Glutamatergic neuron (in vitro differentiated cells): ENCODE data around the gene ATXN1L. TPM values are rescaled to one million over a fixed set of nuclear protein-coding genes. Genes with fewer than 3 reads are reported as not detected.

Source experiments
- DNase-seq: peaks from one replicate; pipeline ENCODE4 v3.0.0; 2022
- H3K27ac Mint-ChIP-seq: one replicate; pipeline ENCODE4 v1.8.0; 2020; ENCODE audit warnings: mild to moderate bottlenecking, mixed read lengths, inconsistent platforms; ENCODE audit not compliant: unreplicated experiment
- H3K27me3 Mint-ChIP-seq: one replicate; pipeline ENCODE4 v1.8.0; 2020; ENCODE audit warnings: mild to moderate bottlenecking, moderate library complexity, mixed read lengths, inconsistent platforms; ENCODE audit not compliant: unreplicated experiment
- H3K36me3 Mint-ChIP-seq: one replicate; pipeline ENCODE4 v1.8.0; 2020; ENCODE audit warnings: mild to moderate bottlenecking, mixed read lengths, inconsistent platforms; ENCODE audit not compliant: unreplicated experiment
- H3K4me1 Mint-ChIP-seq: one replicate; pipeline ENCODE4 v1.8.0; 2020; ENCODE audit warnings: mild to moderate bottlenecking, low read depth, mixed read lengths, inconsistent platforms; ENCODE audit not compliant: unreplicated experiment
- H3K4me3 Mint-ChIP-seq: one replicate; pipeline ENCODE4 v1.8.0; 2020; ENCODE audit warnings: mild to moderate bottlenecking, mixed read lengths, inconsistent platforms; ENCODE audit not compliant: unreplicated experiment
- H3K9me3 Mint-ChIP-seq: one replicate; pipeline ENCODE4 v1.8.0; 2020; ENCODE audit warnings: mild to moderate bottlenecking, moderate library complexity, mixed read lengths, inconsistent platforms; ENCODE audit not compliant: unreplicated experiment
- total RNA-seq: library from RNA; stranded (reverse); fragmentation: NEBNext Ultra II Directional; extraction: Animal tissue kit (Norgen Biotek cat#: 25700); gene quantifications from one replicate; pipeline ENCODE4 v1.2.1, GENCODE V29; 2021; ENCODE audit not compliant: unreplicated experiment
- TF ChIP-seq, protein P1 (sequence below): fragments of 200-600 bp; sonication (generic); IDR thresholded peaks from one replicate; pipeline ENCODE4 v1.5.0; 2021; ENCODE audit not compliant: partially characterized antibody, unreplicated experiment

ATXN1L gene
- total RNA-seq, 1 donor from 2014 or later: 27.6 TPM

DNA sequence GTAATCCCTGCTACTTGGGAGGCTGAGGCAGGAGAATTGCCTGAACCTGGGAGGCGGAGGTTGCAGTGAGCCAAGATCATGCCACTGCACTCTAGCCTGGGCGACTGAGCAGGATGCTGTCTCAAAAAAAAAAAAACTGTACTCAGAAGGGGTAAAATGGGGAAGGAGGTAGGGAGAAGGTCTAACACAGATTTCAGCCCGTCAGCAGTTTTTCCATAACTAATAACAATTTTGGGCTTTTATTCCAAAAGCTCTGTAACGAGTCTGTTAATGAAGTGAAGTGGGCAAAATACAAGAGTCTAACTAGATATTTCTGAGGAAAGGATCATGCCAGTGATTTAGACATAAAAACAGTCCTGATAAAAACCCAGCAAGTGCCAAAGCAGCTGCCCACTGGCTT is 27.4 kb downstream of the ATXN1L start:
- H3K9me3 Mint-ChIP-seq: no peaks in the 10 kb centered on the region
- H3K4me1 Mint-ChIP-seq: no peaks in the 10 kb centered on the region
- H3K36me3 Mint-ChIP-seq: peaks cover 5% of the 10 kb centered on the region
- H3K4me3 Mint-ChIP-seq: no peak overlapping the region
- no peak for DNase-seq
- TF ChIP-seq, protein P1, sequence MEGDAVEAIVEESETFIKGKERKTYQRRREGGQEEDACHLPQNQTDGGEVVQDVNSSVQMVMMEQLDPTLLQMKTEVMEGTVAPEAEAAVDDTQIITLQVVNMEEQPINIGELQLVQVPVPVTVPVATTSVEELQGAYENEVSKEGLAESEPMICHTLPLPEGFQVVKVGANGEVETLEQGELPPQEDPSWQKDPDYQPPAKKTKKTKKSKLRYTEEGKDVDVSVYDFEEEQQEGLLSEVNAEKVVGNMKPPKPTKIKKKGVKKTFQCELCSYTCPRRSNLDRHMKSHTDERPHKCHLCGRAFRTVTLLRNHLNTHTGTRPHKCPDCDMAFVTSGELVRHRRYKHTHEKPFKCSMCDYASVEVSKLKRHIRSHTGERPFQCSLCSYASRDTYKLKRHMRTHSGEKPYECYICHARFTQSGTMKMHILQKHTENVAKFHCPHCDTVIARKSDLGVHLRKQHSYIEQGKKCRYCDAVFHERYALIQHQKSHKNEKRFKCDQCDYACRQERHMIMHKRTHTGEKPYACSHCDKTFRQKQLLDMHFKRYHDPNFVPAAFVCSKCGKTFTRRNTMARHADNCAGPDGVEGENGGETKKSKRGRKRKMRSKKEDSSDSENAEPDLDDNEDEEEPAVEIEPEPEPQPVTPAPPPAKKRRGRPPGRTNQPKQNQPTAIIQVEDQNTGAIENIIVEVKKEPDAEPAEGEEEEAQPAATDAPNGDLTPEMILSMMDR: no peak
- H3K27ac Mint-ChIP-seq: no peak overlapping the region
- no peaks in the 10 kb centered on the region for H3K27me3 Mint-ChIP-seq

DNA sequence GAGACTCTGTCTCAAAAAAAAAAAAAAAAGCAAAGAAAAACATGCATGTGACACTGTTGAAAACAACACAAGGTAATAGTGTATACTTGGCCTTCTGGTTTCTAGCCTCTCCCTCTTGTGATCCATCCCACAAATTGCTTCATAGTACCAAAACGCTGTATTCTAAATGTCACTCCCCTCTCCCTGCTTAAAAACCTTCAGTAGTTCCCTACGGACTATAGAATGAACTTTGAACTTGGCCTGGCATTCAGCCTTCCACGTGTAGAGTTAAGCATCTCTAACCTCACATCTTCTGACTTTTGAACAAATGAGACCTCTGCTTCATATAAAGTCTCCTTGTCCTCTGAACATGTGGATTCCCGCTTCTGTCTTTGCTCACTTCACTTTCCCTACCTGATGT is 33.1 kb downstream of the ATXN1L start:
- TF ChIP-seq, protein P1: no peak
- DNase-seq: no peak
- no peak overlapping the region for H3K27ac Mint-ChIP-seq
- peaks cover 7% of the 10 kb centered on the region for H3K36me3 Mint-ChIP-seq
- H3K27me3 Mint-ChIP-seq: peaks cover 7% of the 10 kb centered on the region
- peaks cover 6% of the 10 kb centered on the region for H3K9me3 Mint-ChIP-seq
- H3K4me3 Mint-ChIP-seq: no peak overlapping the region
- H3K4me1 Mint-ChIP-seq: peaks cover 7% of the 10 kb centered on the region

GRCh38 chr16:71880176-71880575 is 34.4 kb downstream of the ATXN1L start:
- H3K9me3 Mint-ChIP-seq: peaks cover 8% of the 10 kb centered on the region
- peaks cover 9% of the 10 kb centered on the region for H3K4me1 Mint-ChIP-seq
- peaks cover 8% of the 10 kb centered on the region for H3K27me3 Mint-ChIP-seq
- TF ChIP-seq, protein P1: no peak
- no peak overlapping the region for H3K27ac Mint-ChIP-seq
- peaks cover 7% of the 10 kb centered on the region for H3K36me3 Mint-ChIP-seq
- DNase-seq: no peak
- no peak overlapping the region for H3K4me3 Mint-ChIP-seq

DNA sequence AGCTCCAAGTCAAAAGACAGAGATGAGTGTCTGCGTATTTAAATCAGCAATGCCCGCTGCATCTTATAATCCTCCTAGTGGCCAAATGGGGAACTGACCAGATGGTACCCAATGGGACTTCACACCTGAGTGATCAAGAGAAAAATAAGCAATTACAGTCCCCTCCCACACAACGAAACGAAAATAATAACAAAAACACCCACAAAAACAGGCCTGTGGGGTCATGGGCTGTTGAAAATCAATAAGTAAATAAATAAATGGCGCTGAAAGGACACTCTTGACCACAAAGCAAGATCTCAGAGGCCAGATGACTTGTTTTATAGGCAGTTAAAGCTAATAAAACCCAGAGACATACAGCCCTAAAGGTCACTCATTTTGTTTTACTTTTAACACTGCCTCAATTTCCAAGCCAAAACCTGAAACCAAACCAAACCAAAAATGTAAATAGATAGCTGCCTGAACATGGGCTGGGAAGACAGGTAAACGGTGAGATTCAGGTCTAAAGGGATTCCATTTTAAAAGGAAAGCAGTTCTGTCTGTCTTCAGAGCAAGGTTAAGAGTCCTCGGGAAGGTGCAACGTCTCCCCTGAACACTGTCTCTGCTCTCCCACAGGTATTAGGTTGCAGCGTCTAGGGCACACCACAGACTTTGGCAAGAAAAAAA is 36.9 kb downstream of the ATXN1L start:
- TF ChIP-seq, protein P1: peak; percentile 91
- Mint-ChIP-seq H3K27ac (peak overlapping the region; percentile 92), H3K9me3 (peaks cover 8% of the 10 kb centered on the region), H3K27me3 (peaks cover 9% of the 10 kb centered on the region), H3K36me3 (peaks cover 7% of the 10 kb centered on the region), H3K4me3 (peak overlapping the region; percentile 96), H3K4me1 (peaks cover 13% of the 10 kb centered on the region)
- peak; percentile 65 for DNase-seq

- Mint-ChIP-seq H3K9me3 (peaks cover 8% of the 10 kb centered on the region), H3K36me3 (peaks cover 7% of the 10 kb centered on the region), H3K4me3 (peak overlapping the region; percentile 96), H3K27ac (peak overlapping the region; percentile 92), H3K4me1 (peaks cover 13% of the 10 kb centered on the region), H3K27me3 (peaks cover 9% of the 10 kb centered on the region)
- TF ChIP-seq, protein P1: peak; percentile 42
- DNase-seq: peak; percentile 73
Observed at GRCh38 chr16:71883168-71883848, 37.5 kb downstream of the ATXN1L start.
